Hypothalamus (tissue), 51 donors: ENCODE data around the gene DOCK4.

Source experiments
- DNase-seq, 51 donors: peaks; one replicate each; lab custom pipeline; 2025; lab: John Stamatoyannopoulos, UW

Gene DOCK4

DNA sequence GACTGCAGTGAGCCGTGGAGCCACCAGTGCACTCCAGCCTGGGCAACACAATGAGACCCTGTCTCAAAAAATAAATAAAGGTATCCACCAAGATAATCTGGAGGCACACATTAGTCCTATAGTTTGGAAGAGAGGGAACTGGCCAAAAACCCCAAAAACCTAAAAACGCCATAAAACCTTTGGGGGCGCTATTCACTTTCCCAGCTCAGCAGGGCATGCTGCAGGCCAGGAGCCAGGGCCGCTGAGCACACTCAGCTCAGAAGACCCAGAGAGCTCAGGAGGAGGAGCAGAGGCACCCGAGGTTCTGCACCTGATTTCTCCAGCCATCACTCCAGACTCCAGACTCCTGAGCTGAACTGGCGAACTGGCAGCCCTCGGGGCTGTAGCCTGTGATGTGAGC, 476.7 kb downstream of the DOCK4 start:
- DNase-seq = no peak

DNA sequence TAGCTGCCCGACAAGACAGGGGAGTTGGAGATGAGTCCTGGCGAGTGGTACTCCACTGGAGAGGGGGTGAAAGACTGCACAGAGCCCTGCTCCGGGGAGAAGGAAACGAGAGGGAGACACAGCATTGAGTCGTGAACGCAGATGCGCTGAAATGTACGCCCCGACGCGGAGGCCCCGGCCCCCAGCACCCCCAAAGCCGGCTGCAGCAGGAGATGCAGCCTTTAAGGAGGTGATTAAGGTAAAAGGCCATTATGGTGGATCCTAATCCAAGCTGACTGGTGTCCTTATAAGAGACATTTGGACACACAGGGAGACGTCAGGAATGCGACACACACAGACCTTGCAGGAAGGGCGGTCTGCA, 477.6 kb downstream of the DOCK4 start:
- no peak for DNase-seq

DNA sequence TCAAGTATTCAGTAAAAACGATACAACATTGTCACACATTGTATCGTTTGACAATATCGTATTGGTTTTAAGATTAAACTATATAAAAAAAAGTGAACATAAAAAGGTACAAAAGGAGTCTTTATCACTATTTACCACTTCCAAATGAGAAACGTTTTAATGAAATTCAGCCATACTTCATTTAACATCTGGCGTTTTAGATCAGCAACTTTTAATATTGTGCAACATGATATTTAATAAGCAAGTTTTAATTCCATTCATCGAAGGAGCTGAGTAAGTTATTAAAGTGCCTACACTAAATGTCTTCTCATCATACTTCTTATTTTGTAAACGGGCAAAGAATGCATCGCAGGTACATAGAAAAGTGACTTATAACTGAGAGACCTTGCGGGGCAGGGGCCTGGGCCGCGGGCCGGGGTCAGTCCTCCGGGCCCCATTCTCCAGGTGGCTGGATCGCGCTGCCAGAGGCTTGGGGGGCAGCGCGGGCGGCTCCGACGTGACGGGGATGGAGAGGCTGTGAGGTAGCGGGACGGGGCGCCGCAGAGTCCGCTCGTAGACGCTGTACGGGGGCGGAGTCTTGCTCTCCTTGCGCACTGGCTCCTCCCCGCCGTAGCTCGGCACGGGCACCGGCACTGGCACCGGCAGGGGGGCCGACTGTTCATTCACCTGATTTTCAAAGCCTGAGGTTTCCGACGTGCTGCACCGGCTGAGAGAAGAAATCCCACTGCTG, 478.1 kb downstream of the DOCK4 start:
- DNase-seq = no peak

DNA sequence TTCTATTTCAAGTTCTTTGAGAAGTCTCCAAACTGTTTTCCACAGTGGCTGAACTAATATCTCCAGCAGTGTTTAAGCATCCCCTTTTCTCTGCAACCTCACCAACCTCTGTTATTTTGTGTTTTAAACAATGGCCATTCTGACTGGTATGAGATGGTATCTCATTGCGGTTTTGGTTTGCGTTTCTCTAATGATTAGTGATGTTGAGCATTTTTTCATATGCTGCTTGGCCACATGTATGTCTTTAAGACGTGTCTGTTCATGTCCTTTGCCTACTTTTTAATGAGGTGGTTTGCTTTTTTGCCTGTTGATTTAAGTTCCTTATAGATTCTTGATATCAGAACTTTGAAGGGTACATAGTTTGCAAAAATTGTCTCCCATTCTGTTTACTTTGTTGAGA, 487.3 kb downstream of the DOCK4 start:
- DNase-seq = no peak

DNA sequence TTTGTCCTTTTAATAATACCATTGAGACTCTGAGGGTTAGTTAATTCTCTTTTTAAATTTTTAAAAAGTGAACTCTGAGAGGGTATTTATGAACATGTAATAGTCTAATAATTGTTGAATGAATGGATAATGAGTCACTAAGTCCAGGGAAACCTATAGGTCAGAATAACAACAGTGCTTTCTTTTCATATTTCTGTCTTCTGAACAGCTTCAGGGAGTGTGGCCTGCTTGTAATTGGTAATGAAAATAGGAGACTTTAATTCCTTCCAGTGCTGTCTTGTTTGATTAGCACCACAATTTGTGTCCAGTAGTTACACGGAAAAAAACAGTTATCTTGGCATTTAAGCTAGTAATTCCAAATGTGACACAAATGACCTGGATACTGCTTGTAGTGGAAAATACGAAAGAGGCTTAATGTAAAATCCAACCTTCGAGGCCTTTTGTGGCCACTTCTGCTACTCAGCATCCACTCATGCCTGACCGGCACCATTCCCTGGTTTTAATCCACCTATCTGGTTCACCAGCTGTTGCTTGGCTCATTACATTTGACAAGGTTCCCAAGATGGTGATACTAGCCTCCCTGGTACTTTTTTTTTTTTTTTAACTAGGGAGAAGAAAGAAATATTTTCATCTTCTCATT, 494.7 kb downstream of the DOCK4 start:
- no peak for DNase-seq

DNA sequence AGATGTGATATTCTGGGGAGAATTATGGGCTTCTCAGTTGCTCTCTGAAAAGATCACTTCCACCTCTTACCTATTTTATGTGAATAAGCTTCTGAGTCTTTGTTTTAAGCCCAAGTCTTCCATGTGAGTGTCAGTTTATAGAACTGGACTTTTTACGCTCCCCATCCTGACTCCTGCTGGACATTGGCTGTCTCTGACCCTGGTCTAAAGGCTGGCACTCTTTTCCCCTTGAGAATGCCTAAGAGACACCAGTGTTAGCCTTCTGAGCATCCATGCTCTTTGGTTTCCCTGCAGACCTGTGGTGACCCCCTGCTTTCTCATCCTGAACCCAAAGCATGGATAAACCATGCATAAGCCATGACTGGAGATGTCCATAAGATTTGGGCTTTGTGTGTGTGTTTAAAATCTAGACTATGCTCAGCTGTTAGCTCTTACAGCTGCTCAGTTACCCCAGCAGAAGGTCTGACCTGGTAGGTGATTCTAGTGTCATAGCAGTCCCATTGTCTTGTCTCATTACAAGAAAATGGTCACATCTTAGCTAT, 495.3 kb downstream of the DOCK4 start:
- DNase-seq = no peak

DNA sequence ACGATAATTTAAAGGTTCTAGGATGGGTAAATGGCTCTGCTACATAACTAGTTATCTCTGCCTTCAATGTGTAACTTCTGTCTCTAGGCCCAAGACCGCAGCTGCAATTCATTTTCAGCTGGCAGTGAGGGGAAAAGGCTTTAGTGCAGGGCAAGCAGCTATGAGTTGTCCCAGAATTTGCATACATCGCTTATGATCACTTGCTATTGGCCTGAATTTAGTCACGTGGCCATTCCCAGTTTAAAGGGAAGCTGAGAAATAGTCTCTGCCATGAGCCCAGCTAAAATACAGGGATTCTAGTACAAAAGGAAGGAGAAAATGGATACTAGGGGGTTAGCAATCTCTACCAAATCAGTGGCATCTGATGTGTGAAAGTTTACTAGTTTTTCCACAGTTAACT, 498.1 kb downstream of the DOCK4 start:
- no peak for DNase-seq

DNA sequence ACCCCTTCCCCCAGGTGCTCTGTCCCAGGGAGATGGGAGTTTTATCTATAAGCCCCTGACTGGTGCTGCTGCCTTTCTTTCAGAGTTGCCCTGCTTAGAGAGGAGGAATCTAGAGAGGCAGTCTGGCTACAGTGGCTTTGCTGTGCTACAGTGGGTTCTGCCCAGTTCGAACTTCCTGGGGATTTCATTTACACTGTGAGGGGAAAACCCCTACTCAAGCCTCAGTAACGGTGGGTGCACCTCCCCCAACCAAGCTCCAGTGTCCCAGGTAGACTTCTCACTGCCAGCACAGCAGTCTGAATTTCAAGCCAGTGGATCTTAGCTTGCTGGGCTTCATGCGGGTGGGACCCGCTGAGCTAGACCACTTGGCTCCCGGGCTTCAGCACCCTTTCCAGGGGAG, 500.4 kb downstream of the DOCK4 start:
- no peak for DNase-seq

DNA sequence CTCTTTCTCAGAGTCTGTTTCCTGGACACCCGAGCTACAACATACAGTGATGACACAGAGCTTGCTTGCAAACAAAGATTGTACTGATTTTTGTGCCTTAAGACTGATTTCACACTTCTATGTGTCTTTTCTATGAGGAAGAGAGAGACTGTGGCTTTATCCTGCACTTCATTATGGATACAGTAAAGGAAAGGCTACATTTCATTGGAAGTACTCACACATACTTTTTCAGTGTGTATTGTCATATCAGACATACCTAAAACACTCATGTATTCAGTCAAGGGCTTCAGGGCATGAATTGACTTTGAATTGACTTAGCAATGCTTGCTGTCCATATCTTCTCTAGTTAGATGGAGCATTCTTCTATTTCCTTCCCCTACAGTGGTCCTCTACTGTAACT, 508.4 kb downstream of the DOCK4 start:
- DNase-seq = no peak

DNA sequence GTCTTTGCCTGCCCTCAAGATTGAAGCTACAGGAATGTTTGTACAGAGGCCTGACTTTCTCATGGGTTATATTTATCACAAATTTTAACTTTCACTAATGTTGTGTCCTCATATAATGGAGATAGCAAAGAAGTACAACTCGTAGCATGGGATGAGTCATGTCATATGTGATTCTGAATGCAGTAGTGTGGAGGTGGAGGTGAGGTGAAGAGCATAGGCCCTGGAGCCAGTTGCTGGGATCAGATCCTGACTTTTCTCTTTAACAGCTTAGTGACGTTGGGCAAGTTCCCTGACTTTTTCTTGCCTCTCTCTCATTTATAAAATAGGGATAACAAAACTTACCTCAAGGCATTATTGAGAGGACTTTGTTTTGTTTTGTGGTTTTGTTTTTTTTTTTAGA, 511.8 kb downstream of the DOCK4 start:
- DNase-seq = no peak

DNA sequence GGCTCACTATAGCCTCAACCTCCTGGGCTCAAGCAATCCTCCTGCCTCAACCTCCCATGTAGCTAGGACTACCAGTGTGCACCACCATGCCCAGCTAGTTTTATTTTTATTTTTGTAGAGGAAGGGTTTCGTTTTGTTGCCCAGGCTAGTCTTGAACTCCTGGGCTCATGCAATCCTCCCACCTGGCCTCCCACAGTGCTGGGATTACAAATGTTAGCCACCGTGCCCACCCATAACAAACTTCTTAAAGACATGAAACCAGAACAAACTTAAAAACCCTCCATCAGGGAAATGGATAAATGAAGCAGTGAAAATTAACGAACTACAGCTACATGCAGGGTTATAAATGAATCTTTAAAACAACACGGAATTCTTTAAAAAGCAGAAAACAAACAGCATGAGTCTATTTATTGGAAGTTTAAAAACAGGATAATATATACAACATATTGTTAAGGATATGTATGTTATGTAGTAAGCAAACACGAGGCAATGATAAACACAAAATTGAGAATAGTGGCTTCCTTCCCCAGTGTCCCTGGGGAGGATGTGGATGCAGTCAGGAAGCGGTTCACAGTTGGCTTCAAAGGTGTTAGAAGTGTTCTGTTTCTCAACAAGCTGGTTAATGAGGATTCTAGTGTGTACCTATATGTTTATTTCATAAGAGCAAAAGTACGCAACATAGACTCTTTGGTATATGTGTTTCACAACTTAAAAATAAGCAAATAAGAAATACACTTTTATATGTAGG, 515.7 kb downstream of the DOCK4 start:
- DNase-seq = no peak

DNA sequence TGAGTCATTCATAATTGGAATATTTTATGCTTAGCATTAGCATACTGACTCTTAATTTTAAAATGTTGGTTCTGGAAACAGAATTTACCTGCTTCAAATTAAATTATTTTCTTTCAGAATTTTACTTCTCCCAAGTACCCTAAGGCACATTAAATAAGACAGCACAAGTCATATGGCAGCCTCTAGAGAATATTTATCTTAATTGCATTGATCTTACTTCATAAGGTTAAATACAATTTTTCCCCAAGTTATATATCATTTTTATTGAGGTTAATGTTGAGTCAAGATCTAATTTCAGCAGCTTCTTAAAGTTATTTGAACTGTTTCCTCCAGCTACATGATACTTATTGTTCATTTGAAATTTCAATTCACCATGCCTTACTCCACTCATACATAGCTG, 520.9 kb downstream of the DOCK4 start:
- DNase-seq = no peak

DNA sequence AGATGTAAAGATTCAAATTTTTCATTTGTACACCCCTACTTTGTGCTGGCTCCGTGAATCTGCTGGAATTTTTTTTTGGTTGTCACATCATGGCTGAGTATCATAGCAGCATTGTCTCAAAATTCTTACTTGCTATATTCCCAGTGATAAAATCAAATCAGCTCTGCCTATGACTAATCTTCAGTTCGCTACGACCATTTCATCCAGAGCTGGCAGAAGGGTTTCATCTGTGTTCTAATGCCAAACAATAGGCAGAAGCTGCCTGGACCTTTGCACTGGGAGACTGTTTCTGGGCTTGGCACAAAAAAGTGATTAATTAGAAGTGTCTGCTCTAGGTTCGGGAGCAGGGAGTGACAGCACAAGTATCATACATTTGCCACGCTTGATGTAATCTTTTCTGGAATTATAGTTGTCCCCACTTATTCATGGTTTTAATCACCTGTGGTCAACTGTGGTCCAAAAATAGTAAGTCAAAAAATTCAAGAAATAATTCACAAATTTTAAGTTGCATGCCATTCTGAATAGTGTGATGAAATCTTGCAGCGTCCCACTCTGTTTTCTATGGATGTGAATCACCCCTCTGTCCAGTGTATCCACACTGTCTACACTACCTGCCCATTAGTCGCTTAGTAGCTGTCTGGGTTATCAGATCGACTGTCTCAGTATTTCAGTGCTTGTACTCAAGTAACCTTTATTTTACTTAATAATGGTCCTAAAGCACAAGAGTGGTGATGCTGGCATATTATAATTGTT, 523.4 kb downstream of the DOCK4 start:
- no peak for DNase-seq

DNA sequence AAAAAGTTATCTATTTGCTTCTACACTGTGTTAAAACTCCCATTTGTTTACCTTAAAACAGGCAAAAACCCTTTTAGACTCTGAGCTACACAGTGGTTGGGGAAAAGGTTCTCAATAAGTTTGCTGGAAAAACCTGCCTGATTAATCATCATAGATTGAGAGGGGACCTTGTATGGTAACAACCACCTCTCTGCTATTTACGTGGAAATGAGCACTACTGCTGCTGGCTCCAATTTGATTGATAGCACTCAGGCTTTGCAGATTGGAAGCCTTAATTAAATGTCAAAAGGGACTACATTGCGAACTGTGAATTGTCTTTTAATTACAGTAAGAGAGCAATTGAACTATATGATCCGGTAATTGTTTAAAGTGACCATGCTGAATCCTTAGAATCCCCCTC, 525.0 kb downstream of the DOCK4 start:
- no peak for DNase-seq

DNA sequence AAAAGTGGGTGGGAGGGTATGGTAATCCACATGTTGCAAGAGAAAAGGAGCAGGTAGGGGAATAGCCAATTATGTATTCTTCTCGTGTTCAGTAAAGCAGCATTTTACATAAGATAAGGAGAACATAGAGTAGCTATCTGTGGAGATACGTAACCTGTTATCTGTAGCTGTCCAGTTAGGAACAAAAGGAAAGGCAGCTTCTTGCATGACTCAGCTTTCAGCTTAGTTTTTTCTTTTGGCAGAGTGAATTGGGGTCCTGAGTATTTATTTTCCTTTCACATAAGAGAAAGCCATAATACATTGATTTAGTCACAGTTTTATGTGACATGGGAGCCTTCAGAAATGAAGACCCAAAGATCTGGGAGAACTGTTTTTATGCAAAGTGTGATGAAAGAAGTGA, 527.2 kb downstream of the DOCK4 start:
- DNase-seq = no peak

DNA sequence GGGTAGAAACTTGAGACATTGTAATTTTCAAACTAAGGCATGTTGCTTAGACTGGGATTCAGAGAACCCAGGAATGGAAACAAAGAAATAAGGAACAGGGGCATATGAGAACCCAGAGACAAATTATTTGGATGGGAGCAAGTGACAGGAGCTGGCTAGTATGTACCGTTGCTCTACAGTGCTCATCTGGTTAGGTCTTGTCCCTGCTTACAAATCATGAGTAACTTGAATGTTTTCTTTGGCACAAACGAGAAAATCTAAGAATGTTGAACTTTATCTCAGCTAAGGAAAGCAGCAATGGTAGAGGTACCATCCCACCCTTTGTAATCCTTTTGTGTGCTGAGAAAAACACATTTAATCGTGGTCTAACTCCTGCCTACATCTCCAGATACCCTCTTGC, 527.9 kb downstream of the DOCK4 start:
- no peak for DNase-seq

DNA sequence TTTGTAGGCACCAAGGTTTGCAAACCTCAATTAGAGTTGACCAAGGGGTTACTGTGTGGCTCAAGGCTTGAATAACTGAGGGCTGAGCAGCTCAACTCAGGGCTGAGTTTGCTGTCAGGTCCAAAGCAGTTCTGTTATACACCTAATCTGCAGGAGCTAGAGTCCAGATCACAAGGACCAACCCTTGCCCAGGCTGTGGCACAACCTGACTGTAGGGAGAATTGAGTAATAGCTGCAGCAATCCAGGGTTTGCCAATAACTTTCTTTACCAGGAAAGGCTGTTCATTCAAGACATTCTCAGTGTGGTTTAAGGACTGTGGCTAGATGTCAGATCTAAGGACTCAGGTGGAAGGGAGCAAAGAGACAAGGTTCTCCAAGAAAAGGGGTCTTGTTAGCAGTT, 528.4 kb downstream of the DOCK4 start:
- no peak for DNase-seq

DNA sequence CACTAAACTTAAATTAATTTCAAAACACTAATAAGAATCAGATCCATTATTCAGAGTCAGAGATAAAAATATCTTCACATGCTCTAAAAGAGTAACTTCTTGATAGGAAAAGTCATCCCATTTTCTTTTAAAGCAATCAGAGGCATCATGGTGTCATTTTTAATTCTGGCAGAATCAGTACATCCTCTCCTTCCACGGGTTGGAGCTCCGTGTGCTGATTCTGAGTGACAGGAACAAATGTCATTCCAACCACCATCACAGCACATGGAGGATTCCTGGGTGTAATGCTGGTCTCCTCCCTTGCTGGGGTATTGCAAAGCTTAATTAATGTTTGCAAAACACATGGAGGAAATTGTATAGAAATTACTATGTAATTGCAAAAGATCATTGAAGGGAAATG, 529.4 kb downstream of the DOCK4 start:
- no peak for DNase-seq
